Measurements from ENCODE around the gene SRD5A3.

- TF ChIP-seq GATA2 (IDR thresholded peaks at IDR 0.05; ENCODE audit: low read depth, low read length) = no peak
- TF ChIP-seq GATA3 (IDR thresholded peaks at IDR 0.05; ENCODE audit: low read depth, low read length) = no peak
Measured at GRCh38 chr4:55398461-55398860, 52.4 kb downstream of the SRD5A3 start.
